Measurements from ENCODE around the gene LOXHD1. TPM values are rescaled to one million over a fixed set of nuclear protein-coding genes. Genes with fewer than 3 reads are reported as not detected.

Gene LOXHD1
- total and polyA plus RNA-seq, 2 of the 13 experiments (the other 11 are each of a cell fraction or from before 2014, with no cell fraction given) = not detected

Other genes with a start within 250 kb of the LOXHD1 start
- gene ST8SIA5, start 99.8 kb upstream of the LOXHD1 start, total RNA-seq (2016; rRNA removed; fragmentation: Illumina TruSeq; extraction: Trizol) = 0.07 and 0.08 TPM in 2 replicates
- gene ST8SIA5, start 99.8 kb upstream of the LOXHD1 start, polyA plus RNA-seq (2011; rRNA removed) = 0.20 and 0.76 TPM in 2 replicates